Effector memory CD4-positive, alpha-beta T cell (primary cell): ENCODE measurements around the gene IMMP2L.
A peak's percentile ranks its signal among the peaks of the same experiment; 100 is the strongest.

ENCODE experiments used
- DNase-seq, 3 donors: peaks; one replicate each; pipeline ENCODE4 v3.0.0-alpha.2; 2020
- H3K27ac ChIP-seq: 2 replicates; pipeline ENCODE4 v1.7.0; 2013; ENCODE audit warnings: mild to moderate bottlenecking, low read length, moderate library complexity; ENCODE audit not compliant: insufficient read depth, poor library complexity, severe bottlenecking
- H3K27me3 ChIP-seq: replicated peaks from 2 replicates; pipeline ENCODE4 v1.7.0; 2013; ENCODE audit warnings: mild to moderate bottlenecking, low read length; ENCODE audit not compliant: insufficient read depth, control insufficient read depth, poor library complexity, severe bottlenecking
- H3K36me3 ChIP-seq: 2 replicates; pipeline ENCODE4 v1.7.0; 2013; ENCODE audit warnings: mild to moderate bottlenecking, low read length, moderate library complexity; ENCODE audit not compliant: control insufficient read depth, insufficient read depth
- H3K4me1 ChIP-seq: 2 replicates; pipeline ENCODE4 v1.7.0; 2013; ENCODE audit warnings: low read length, mild to moderate bottlenecking; ENCODE audit not compliant: control insufficient read depth, insufficient read depth, poor library complexity, severe bottlenecking
- H3K4me3 ChIP-seq: 2 replicates; pipeline ENCODE4 v1.7.0; 2013; ENCODE audit warnings: low read length, low read depth, mild to moderate bottlenecking; ENCODE audit not compliant: insufficient read depth, poor library complexity, severe bottlenecking
- H3K9me3 ChIP-seq: 2 replicates; pipeline ENCODE4 v1.7.0; 2013; ENCODE audit warnings: mild to moderate bottlenecking, low read length, moderate library complexity; ENCODE audit not compliant: control insufficient read depth

The IMMP2L gene

DNA sequence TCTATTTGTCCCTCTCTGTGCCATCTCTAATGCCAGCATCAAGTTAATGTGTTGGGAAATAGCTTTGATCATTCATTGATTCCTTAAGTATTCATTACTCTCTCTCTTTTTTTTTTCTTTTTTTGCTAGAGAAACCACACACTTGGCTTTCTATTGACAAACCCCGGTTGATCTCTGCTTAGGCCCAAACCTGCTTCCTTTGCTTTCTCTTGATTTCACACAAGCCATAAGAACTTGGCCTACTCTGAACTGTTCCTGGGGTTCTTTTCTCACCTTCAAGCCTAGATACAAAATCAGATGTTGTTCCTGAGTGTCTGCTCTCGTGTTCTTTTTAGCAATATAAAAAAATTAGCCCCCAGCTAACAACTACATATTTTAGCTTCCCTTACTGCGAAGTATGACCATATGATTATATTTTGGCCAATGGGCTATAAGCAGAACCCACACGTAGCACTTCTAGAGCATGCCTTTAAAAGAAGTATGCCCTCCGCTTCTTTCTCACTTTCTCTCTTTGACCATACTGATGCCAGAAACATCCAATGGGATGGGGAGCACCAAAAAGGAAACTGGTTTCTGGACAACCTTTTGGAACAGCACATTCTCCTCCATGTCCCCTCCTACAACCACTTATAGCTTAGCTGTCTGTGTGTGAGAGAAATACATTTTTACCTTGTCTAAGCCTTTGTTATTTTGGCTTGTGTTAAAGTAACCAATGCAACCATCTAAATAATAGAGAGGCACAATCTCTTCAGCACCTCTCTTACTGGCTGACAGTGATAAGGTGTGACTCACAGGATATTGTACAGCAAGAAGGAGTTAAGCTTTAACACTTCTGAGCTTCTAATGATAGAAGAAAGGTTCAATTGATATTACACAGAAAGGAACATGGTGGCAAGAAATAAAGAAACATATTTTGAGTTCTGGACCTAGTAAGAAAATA, 568.0 kb downstream of the IMMP2L start:
- Histone ChIP-seq H3K4me1 (no peaks in the 10 kb centered on the region), H3K4me3 (no peak overlapping the region), H3K36me3 (no peaks in the 10 kb centered on the region), H3K27ac (no peak overlapping the region), H3K9me3 (no peaks in the 10 kb centered on the region), H3K27me3 (no peaks in the 10 kb centered on the region)
- no peak for DNase-seq

DNA sequence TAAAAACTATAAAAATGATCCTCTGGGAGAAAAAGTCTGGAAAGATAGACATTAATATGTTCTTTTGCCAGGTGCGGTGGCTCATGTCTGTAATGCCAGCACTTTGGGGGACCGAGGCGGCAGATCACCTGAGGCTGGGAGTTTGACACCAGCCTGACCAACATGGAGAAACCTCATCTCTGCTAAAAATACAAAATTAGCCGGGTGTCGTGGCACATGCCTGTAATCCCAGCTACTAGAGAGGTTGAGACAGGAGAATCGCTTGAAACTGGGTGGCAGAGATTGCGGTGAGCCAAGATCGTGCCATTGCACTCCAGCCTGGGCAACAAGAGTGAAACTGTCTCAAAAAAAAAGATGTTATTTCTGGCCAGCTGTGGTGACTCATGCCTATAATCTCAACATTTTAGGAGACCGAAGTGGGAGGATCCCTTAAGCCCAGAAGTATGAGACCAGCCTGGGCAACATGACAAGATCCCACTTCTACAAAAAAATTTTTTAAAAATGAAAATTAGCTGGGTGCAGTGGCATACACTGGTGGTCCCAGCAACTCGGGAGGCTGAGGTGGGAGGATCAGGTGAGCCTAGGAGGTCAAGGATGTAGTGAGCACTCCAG, 573.3 kb downstream of the IMMP2L start:
- Histone ChIP-seq H3K27me3 (no peaks in the 10 kb centered on the region), H3K27ac (no peak overlapping the region), H3K36me3 (no peaks in the 10 kb centered on the region), H3K4me3 (no peak overlapping the region), H3K9me3 (no peaks in the 10 kb centered on the region), H3K4me1 (no peaks in the 10 kb centered on the region)
- DNase-seq = no peak

DNA sequence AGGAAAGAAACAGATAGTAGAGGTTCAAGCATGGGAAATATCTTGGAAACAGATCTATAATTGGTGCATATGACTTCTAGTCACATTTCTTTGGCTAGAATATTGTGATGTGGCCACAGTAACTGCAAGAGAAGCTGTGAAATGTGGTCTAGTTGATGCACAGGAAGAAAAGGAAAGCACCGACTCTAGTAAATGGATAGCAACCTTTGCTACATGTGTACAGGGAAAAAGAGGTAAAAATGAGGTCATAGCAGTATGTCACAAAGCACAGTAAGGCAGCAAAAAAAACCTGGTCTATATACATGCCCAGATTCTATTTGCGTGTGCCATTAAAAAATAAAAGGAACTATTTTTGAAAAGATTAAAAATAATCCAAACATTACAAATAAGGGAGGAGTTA, 573.9 kb downstream of the IMMP2L start:
- Histone ChIP-seq H3K36me3 (no peaks in the 10 kb centered on the region), H3K27ac (no peak overlapping the region), H3K4me1 (no peaks in the 10 kb centered on the region), H3K9me3 (no peaks in the 10 kb centered on the region), H3K4me3 (no peak overlapping the region), H3K27me3 (no peaks in the 10 kb centered on the region)
- no peak for DNase-seq

DNA sequence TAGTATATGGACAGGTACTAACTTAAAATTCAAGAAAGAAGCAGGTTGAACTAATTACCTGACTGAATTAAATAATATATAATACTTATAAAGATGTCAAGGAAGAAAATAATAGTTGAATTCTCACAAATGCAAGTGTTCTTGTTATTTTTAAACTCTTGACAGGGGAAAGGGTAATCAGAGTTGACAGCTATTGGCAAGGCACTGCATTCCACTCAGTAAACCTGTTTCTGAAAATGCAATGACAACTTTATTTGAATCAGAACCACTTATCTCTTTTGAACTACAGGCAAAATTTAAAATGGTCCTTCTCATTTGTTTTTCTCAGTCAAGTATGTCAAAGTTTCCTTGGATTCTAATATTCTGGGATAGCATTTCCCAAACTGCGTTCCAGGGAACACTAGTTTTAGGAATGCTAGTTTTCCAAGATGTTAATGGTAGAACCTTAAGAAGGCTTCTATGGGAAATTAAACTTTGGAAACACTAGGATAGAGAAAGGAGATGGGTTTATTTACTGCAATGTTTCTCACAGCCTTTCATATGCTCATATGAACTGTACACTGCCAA, 575.1 kb downstream of the IMMP2L start:
- no peaks in the 10 kb centered on the region for H3K9me3 ChIP-seq
- H3K36me3 ChIP-seq = no peaks in the 10 kb centered on the region
- no peak overlapping the region for H3K4me3 ChIP-seq
- no peak overlapping the region for H3K27ac ChIP-seq
- no peaks in the 10 kb centered on the region for H3K27me3 ChIP-seq
- DNase-seq = no peak
- no peaks in the 10 kb centered on the region for H3K4me1 ChIP-seq

DNA sequence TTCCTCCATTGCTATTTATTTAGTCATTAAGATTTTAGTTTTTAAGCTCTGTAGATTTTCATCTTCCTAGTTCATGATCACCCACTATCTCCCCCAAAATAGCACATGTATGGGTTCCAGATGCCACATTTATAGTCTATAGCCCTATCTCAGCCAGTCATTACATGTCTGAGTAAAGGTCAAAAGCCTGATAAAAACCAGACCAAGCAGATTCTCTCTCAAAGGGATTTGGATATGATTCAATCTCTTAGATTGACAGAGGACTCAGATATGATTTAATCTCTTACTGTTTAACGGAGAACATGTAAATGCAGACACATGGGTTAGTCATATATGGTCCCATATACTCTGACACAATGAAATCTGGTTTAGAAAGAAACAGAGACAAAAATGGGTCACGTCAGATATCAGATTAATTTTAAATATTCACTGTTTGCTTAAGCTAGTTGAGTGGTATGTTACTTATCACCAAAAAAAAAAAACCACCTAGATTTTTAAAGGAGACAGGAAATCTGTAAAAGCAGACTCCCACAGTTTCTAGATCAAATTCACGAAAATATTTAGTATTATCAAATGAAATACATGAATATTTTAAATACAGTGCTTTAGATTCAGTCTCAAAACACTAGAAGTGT, 578.4 kb downstream of the IMMP2L start:
- DNase-seq = no peak
- no peaks in the 10 kb centered on the region for H3K36me3 ChIP-seq
- H3K27ac ChIP-seq = no peak overlapping the region
- no peak overlapping the region for H3K4me3 ChIP-seq
- H3K9me3 ChIP-seq = no peaks in the 10 kb centered on the region
- no peaks in the 10 kb centered on the region for H3K27me3 ChIP-seq
- H3K4me1 ChIP-seq = no peaks in the 10 kb centered on the region

DNA sequence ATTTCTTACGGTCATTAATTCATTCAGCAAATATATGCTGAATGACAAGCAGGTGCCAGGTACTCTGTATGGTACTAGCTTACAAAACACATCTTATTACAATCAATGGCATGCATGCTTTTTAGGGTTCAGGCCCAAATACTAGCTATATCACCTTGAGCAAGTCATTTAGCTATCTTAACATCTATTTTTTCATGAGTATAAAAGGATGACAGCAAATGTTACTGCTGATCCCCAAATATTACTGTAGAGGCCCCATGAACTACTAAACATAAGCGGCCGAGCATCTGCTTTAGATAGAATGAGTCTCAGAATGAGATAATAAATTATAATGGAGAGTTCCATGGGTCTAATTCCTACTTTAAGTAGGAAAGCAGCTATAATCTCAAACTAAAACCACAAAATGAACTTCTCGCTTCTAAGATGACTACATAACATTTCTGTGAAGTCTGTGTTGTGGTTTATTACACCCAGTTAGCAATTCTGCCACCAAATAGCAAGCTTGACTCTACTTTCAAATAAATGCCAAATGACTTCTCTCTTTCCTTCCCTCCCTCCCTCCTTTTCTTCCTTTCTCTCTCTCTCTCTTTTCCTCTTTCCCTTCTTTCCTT, 585.1 kb downstream of the IMMP2L start:
- Histone ChIP-seq H3K36me3 (no peaks in the 10 kb centered on the region), H3K27me3 (no peaks in the 10 kb centered on the region), H3K27ac (no peak overlapping the region), H3K9me3 (no peaks in the 10 kb centered on the region), H3K4me3 (peak overlapping the region; percentile 3), H3K4me1 (no peaks in the 10 kb centered on the region)
- DNase-seq = no peak

DNA sequence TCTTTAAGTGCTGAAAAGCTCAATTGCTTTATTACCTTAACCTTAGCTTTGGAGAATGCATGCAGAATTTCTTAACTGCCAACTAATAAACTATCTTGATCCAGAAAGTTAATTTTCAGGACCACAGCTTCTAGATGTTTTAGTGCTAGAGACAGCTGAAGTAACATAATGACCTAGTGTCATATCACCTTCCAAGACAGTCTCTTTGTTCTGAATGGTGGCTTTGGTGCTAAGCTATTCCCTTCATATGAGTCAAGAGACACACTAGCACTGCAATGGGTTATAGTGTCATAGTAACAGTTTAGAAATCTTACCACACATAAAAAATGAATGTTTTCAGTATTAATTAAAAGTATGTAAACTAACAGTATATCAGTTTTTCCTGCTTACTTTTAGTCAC, 586.8 kb downstream of the IMMP2L start:
- DNase-seq = no peak
- H3K4me1 ChIP-seq = no peaks in the 10 kb centered on the region
- no peak overlapping the region for H3K27ac ChIP-seq
- no peaks in the 10 kb centered on the region for H3K27me3 ChIP-seq
- no peaks in the 10 kb centered on the region for H3K9me3 ChIP-seq
- H3K36me3 ChIP-seq = no peaks in the 10 kb centered on the region
- H3K4me3 ChIP-seq = no peak overlapping the region

DNA sequence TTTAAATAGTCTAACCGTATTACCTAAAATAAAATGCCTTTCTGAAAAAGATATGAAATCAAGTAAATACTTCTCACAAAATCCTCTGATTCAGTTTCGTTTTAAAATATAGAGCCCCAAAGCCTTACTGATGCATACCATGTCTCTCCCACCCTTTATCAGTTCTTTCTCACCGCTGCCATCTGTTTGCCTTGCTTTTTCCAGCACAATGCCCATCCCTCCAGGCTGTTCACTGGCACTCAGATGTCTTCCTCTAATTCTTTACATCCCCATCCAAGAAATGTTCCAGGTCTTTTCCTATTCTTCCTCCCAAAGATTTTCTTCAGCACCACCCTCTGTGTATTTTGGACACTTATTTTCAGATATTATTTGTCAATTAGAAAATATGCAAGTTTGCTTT, 587.9 kb downstream of the IMMP2L start:
- H3K27me3 ChIP-seq = no peaks in the 10 kb centered on the region
- H3K27ac ChIP-seq = no peak overlapping the region
- H3K36me3 ChIP-seq = no peaks in the 10 kb centered on the region
- no peak overlapping the region for H3K4me3 ChIP-seq
- DNase-seq = no peak
- H3K4me1 ChIP-seq = no peaks in the 10 kb centered on the region
- H3K9me3 ChIP-seq = no peaks in the 10 kb centered on the region

DNA sequence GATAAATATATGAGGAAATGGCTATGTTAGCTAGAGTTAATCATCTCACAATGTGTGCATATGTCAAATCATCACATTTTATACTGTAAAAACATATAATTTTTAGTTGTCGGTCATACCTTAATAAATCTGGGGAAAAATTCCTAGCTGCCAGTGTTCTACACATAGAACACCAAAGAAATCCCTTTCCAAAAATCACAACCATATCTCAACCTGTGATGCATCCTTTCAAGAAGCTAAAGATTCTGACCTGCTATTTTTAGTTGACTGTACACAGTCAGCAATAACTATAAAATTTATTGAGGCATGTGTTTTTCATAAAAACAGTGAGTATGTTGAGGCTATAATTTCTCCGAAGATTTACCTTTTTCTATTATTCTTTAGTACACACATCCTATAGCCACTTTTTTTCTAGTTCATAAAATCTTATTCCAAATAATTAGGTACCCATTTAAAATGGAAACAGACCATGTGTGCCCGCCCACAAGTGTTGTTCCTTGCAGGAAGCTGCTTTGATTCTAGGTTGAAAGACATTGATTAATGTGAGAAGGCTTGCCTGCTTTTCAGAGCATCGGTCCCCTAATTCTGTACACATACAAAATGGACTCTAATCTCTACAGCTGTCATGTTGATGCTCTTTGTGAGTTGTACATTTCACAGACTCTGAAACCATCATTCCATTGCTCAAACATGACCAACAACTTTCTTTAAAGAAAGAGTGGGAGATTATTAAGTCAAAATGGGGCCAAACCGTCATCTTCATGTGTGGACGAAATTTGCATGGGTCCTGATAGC, 588.9 kb downstream of the IMMP2L start:
- Histone ChIP-seq H3K9me3 (no peaks in the 10 kb centered on the region), H3K27me3 (no peaks in the 10 kb centered on the region), H3K36me3 (no peaks in the 10 kb centered on the region), H3K27ac (no peak overlapping the region), H3K4me3 (no peak overlapping the region), H3K4me1 (no peaks in the 10 kb centered on the region)
- no peak for DNase-seq
